ENCODE data around the gene CACNA1G.

- no peak for TF ChIP-seq CTCF (IDR thresholded peaks at IDR 0.05; ENCODE audit: low read depth, low read length, poor library complexity, severe bottlenecking)
- no peak for TF ChIP-seq EZH2phosphoT487 (IDR thresholded peaks at IDR 0.05; ENCODE audit: borderline replicate concordance, low read length)
Observed at GRCh38 chr17:50640686-50641351, 80.3 kb downstream of the CACNA1G start.
